GM12878 (cell line): ENCODE results near the gene IKZF1. TPM values are rescaled to one million over a fixed set of nuclear protein-coding genes. Genes with fewer than 3 reads are reported as not detected.

Experiments
- ATAC-seq: fragments of 200-7000 bp; cut with Tn5 transposase; 3 replicates; pipeline ENCODE4 v1.9.1; 2020; ENCODE audit warnings: mild to moderate bottlenecking, moderate library complexity
- BruUV-seq: library from RNA; stranded (reverse); fragments of 400-500 nt; replicated peaks from 2 replicates; lab custom pipeline; 2021; lab: Mats Ljungman, UMichigan
- CTCF ChIA-PET: fragments of 300-600 bp; sonication (Branson Sonifier 250); formaldehyde crosslinking; extraction: SDS; loops from one replicate; lab custom pipeline; 2021; ENCODE audit warnings: inconsistent platforms; lab: Yijun Ruan, JAX
- POLR2A ChIA-PET: fragments of 350-600 bp; formaldehyde crosslinking; extraction: SDS; loops from one replicate; lab custom pipeline; 2021; ENCODE audit warnings: inconsistent platforms; lab: Charles Lee
- RAD21 ChIA-PET: fragments of 300-600 bp; sonication (Branson Sonifier 250); formaldehyde crosslinking; loops from one replicate; lab custom pipeline; 2023; ENCODE audit warnings: antibody characterized with exemption; ENCODE audit not compliant: unreplicated experiment; lab: Charles Lee
- SMC1A ChIA-PET: fragments of 300-600 bp; sonication (Branson Sonifier 250); formaldehyde crosslinking; loops from one replicate; lab custom pipeline; 2023; ENCODE audit not compliant: unreplicated experiment, uncharacterized antibody; lab: Charles Lee
- DNase-seq: peaks from one replicate; pipeline ENCODE4 v3.0.0-alpha.2; 2011; ENCODE audit warnings: low read depth, low spot score
- FAIRE-seq: peaks from 3 replicates; lab custom pipeline; 2011; peaks lifted over from hg19 to GRCh38; lab: Jason Lieb, UNC
- H2AFZ ChIP-seq: 2 replicates; pipeline ENCODE4 v1.6.0; 2011; ENCODE audit warnings: low read depth, low read length, control low read depth; ENCODE audit not compliant: control insufficient read depth
- H3K27ac ChIP-seq: 2 replicates; pipeline ENCODE4 v1.5.1; 2011; ENCODE audit warnings: control low read depth; ENCODE audit not compliant: control insufficient read depth, insufficient read depth
- H3K27me3 ChIP-seq, 2 experiments: replicated peaks in 1 of 2; 2 replicates each; pipeline versions ENCODE4 v1.6.0 to v1.6.1; 2011; ENCODE audit warnings: low read length in 1 of 2; ENCODE audit not compliant: control insufficient read depth in 2 of 2, insufficient read depth in 2 of 2
- H3K36me3 ChIP-seq, 2 experiments: 2 replicates each; pipeline ENCODE4 v1.5.1; 2011; ENCODE audit warnings: low read length in 1 of 2; ENCODE audit not compliant: control insufficient read depth in 2 of 2, insufficient read depth in 2 of 2
- H3K4me1 ChIP-seq: 2 replicates; pipeline ENCODE4 v1.6.1; 2011; ENCODE audit warnings: mild to moderate bottlenecking, low read length, moderate library complexity, mixed read lengths; ENCODE audit not compliant: control insufficient read depth, insufficient read depth
- H3K4me2 ChIP-seq: 2 replicates; pipeline ENCODE4 v1.6.0; 2011; ENCODE audit warnings: control low read depth; ENCODE audit not compliant: control insufficient read depth, insufficient read depth
- H3K4me3 ChIP-seq: fragments of 200-600 bp; sonication (generic); 2 replicates; pipeline ENCODE4 v1.5.1; 2016
- H3K79me2 ChIP-seq: 2 replicates; pipeline ENCODE4 v1.6.0; 2011; ENCODE audit warnings: low read length; ENCODE audit not compliant: control insufficient read depth, insufficient read depth
- H3K9ac ChIP-seq: 2 replicates; pipeline ENCODE4 v1.8.0; 2011; ENCODE audit warnings: low read length, control low read depth, mixed read lengths; ENCODE audit not compliant: control insufficient read depth, insufficient read depth
- H3K9me3 ChIP-seq: replicated peaks from 3 replicates; pipeline ENCODE4 v1.5.1; 2011; ENCODE audit warnings: mild to moderate bottlenecking, low read length; ENCODE audit not compliant: control insufficient read depth, insufficient read depth
- H4K20me1 ChIP-seq: 2 replicates; pipeline ENCODE4 v1.6.0; 2011; ENCODE audit not compliant: control insufficient read depth, insufficient read depth
- ASH2L ChIP-seq: fragments of 300-600, 200-600 bp; sonication (generic); IDR thresholded peaks from 2 replicates; pipeline ENCODE4 v1.6.1; 2017; ENCODE audit warnings: low read depth, mild to moderate bottlenecking, borderline replicate concordance
- BHLHE40 ChIP-seq, 2 experiments: fragments of 450-650 bp in 1 of 2; IDR thresholded peaks; 2 replicates each; pipeline ENCODE4 v1.6.1; 2011 to 2017; ENCODE audit warnings: low read depth in 2 of 2, borderline replicate concordance in 1 of 2, improper control_type of control experiment in 1 of 2, low read length in 1 of 2, mild to moderate bottlenecking in 1 of 2
- E2F4 ChIP-seq: IDR thresholded peaks from 2 replicates; pipeline ENCODE4 v1.6.1; 2012; ENCODE audit warnings: low read depth, low read length, improper control_type of control experiment
- JUNB ChIP-seq: IDR thresholded peaks from 2 replicates; pipeline ENCODE4 v1.6.1; 2016; ENCODE audit warnings: antibody characterized with exemption, mild to moderate bottlenecking
- MLLT1 ChIP-seq: fragments of 450-650 bp; IDR thresholded peaks from 2 replicates; pipeline ENCODE4 v1.6.1; 2016; ENCODE audit warnings: mild to moderate bottlenecking
- SREBF1 ChIP-seq: IDR thresholded peaks from 2 replicates; pipeline ENCODE4 v1.6.1; 2012; ENCODE audit warnings: mild to moderate bottlenecking, low read length
- ZBTB40 ChIP-seq: fragments of 450-650 bp; IDR thresholded peaks from 2 replicates; pipeline ENCODE4 v1.6.1; 2016; ENCODE audit warnings: mild to moderate bottlenecking, moderate library complexity, borderline replicate concordance
- WGBS: methylation state at CpG from one replicate; pipeline ENCODE4 v1.1.6; 2016; ENCODE audit warnings: low lambda C conversion rate; ENCODE audit not compliant: insufficient replicate concordance, insufficient coverage; ENCODE audit errors: missing lambda C conversion rate; 5-methylcytosine and 5-hydroxymethylcytosine counted together
- in situ Hi-C: fragments of 300-500 bp; cut with MboI; formaldehyde crosslinking; loops from 9 replicates; pipeline ENCODE4 v1.14.3; 2018; ENCODE audit warnings: mixed read lengths
- intact Hi-C: fragments of 100-400 bp; cut with micrococcal nuclease; formaldehyde crosslinking; loops from one replicate; pipeline ENCODE4 v1.14.2; 2022; ENCODE audit not compliant: unreplicated experiment
- polyA plus RNA-seq, 11 experiments: library from polyadenylated mRNA; depleted of rRNA in 4 of 11; unstranded in 6 of 11; stranded (reverse) in 5 of 11; fragments of >200 nt; fragmentation: Nextera tagmentation in 4 of 11; fragmentation: Illumina TruSeq in 1 of 11; extraction: Ambion mirVana in 4 of 11; extraction: Trizol in 1 of 11; gene quantifications; 1 replicate in 1 of 11; 2 replicates in 10 of 11; pipeline versions ENCODE4 v1.2.1 to v1.2.3, GENCODE V29; 2011 to 2016; ENCODE audit warnings: inconsistent platforms in 2 of 11, missing spikeins in 2 of 11, low read depth in 1 of 11
- total RNA-seq, 4 experiments: library from RNA; depleted of rRNA in 3 of 4; stranded (reverse); fragments of >200 nt in 3 of 4; fragmentation: Illumina TruSeq in 1 of 4; extraction: Trizol in 1 of 4; gene quantifications; 2 replicates each; pipeline versions ENCODE4 v1.2.1 to v1.2.3, GENCODE V29; 2013 to 2021

The IKZF1 gene
- total and polyA plus RNA-seq, 10 of the 15 experiments (the other 5 are each of a cell fraction or from before 2014, with no cell fraction given), result 27.2 to 125 (median 71.6) TPM

GRCh38 chr7:50364645-50365044 lies 60.1 kb downstream of the IKZF1 start:
- peaks cover 5 to 16% of the 10 kb centered on the region in 2 experiments for H3K36me3 ChIP-seq
- no peak for FAIRE-seq
- no TSS peak for BruUV-seq
- SMC1A ChIA-PET, result interaction anchor here (1.0 to 10.5 kb wide), 8 partner anchors 10 to 215 kb away, joined by 3 to 274 read pairs (median 5); no protein-coding TSS in a partner anchor
- RAD21 ChIA-PET, result interaction anchor here (1.0 to 10.0 kb wide), 2 partner anchors 97 to 160 kb away, joined by 4 to 124 read pairs; no protein-coding TSS in a partner anchor
- ATAC-seq, result no peak
- no peak overlapping the region for H3K27ac ChIP-seq
- DNase-seq, result no peak
- in situ Hi-C loops (no loop called here), intact Hi-C loops (loop anchor here (5.0 kb wide), 1 partner anchor 242 kb away; no protein-coding TSS in a partner anchor)
- TF ChIP-seq JUNB (no peak), ZBTB40 (no peak), BHLHE40 (IDR thresholded peaks at IDR 0.05; ENCODE audit: borderline replicate concordance in 1 of 2, low read depth in 2 of 2, low read length in 1 of 2) (peak in 1 of 2 experiments; percentile 38; a peak in 1 of 4 replicates), SREBF1 (no peak), MLLT1 (no peak), ASH2L (no peak), E2F4 (no peak)
- POLR2A ChIA-PET, result no interaction called here
- H4K20me1 ChIP-seq, result no peaks in the 10 kb centered on the region
- no peak overlapping the region for H2AFZ ChIP-seq
- no peaks in the 10 kb centered on the region; the same call in 1 of the 2 replicates for H3K79me2 ChIP-seq
- H3K9me3 ChIP-seq, result peaks cover 3% of the 10 kb centered on the region; the same call in 2 of the 3 replicates
- H3K4me2 ChIP-seq, result no peak overlapping the region
- CTCF ChIA-PET, result interaction anchor here (0.7 to 6.4 kb wide), 7 partner anchors 45 to 221 kb away, joined by 3 to 59 read pairs (median 4); no protein-coding TSS in a partner anchor
- WGBS, result 48% methylated on average over 3 of the region's 3 CpGs
- H3K27me3 ChIP-seq, result no peaks in the 10 kb centered on the region
- no peak overlapping the region for H3K4me3 ChIP-seq
- H3K9ac ChIP-seq, result no peak overlapping the region
- peaks cover 20% of the 10 kb centered on the region for H3K4me1 ChIP-seq
